Globus pallidus (tissue), 1 donor: ENCODE results near the gene TTC16.
"Not testable (repeated sequence)": the region's sequence is repeated elsewhere in the genome, so short reads cannot be mapped to it uniquely, and the experiment has no call there.

ENCODE experiments used
- DNase-seq: peaks from one replicate; pipeline ENCODE4 v3.0.0-alpha.2; 2015; ENCODE audit warnings: low spot score

The TTC16 gene

GRCh38 chr9:127744398-127745110, 28.7 kb downstream of the TTC16 start:
- DNase-seq: no peak

- no peak for DNase-seq
These were observed 31.2 kb downstream of the TTC16 start for GRCh38 chr9:127746959-127747569.

DNA sequence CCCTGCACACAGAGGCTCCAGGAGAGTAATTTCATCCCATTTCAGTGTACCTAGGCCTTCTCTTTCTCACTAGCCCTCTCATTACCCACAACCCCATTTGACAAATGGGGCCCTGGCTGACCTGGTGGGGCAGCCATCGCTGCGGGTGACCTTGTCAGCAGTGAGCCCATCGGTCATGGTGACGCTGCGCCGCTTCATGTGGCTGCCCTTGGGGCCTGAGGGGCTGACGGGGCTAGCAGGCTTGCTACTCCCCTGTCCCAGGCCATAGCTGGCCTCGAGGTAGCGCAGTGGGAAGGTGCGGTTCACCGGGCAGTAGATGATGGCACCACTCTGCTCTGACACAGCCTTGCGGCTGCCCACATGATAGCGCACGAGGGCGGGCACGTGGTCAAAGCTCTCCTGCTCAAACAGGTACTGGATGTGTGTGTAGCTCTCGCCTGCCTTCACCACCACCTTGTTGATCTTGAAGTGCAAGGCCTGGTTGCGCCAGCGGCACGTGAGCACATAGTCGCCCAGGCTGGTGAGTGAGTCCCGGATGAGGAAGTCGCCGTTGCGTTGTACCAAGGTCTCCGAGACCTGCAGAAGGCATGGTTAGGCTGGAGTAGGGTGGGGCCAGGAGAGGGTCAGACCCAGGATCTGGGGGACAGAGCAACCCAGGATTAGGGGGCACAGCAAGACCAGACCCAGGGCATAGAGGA, 33.4 kb downstream of the TTC16 start:
- DNase-seq: no peak

GRCh38 chr9:127751269-127752054, 35.6 kb downstream of the TTC16 start:
- DNase-seq: no peak

- DNase-seq: no peak
These were observed 37.3 kb downstream of the TTC16 start for GRCh38 chr9:127753148-127753547.

GRCh38 chr9:127753622-127754021, 37.7 kb downstream of the TTC16 start:
- no peak for DNase-seq

DNA sequence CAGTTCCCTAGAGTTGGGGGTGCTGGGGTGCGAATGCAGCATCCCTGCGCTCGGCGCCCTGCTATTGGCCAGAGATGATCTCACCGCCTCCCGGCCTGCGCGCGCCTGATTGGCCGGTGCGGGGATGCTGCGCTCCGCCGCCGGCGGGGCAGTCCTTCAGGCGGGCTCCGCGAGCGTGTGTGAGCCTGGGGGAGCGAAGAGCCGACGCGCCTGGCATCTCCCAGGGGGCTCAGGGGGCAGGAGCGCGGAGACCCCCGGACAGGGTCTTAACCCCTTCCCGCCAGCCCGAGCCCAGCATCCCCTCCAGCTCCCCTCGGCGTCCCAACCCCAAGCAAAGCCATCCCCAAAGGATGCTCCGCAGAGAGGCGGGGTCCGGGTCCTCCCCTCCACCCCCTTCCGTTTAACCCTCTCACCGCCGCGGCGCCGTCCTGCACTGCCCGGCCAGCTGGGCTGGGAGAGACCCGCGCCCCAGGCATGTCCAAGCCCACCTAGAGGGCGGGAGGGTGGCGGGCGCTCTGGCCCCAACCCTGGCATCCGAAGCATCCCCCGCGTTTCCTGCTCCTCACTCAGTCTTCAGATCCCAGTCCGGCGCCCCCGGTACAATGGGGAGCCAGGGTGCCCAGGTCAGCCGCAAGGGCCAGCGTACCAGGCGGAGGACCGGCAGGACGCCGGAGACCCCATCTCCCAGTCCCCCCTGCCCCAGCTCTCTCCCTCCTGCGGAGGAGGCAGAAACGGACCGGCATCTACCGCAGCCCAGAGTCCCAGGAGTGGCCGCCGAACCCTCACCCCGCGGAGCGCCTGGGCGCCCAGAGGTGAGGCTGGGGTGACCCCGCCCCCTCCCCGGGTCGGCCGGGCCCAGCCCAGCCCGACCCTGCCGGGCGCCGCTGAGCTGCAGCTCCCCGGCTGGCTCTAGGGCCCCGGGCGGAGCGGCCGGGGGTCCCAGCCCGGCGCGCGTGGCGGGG, 38.5 kb downstream of the TTC16 start:
- DNase-seq: no peak

- DNase-seq: no peak
These were observed 39.5 kb downstream of the TTC16 start for GRCh38 chr9:127755061-127756060.

- no peak for DNase-seq
These were observed 40.4 kb downstream of the TTC16 start for GRCh38 chr9:127756233-127756632.

- not testable (repeated sequence) for DNase-seq
These were observed 40.9 kb downstream of the TTC16 start for GRCh38 chr9:127756776-127757175.

DNA sequence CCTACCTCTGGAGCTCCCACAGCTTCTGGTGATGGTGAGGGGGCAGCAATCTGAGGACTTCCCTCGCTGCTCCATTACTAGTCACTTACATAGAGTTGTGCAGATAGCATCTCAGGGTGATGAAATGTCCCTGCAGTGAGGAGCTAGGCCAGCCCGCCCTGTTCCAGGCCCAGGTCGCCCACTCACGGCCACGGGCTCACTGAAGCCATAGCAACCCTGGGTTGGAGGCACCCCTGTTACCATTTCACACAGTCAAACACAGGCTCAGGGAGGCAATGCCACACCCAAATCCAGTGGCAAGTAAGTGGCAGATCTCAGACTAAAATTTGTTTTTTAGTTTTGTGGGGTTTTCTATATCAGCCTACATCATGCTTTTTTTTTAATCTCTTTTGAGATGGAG, 43.0 kb downstream of the TTC16 start:
- DNase-seq: no peak

- no peak for DNase-seq
These were observed 45.2 kb downstream of the TTC16 start for GRCh38 chr9:127761061-127761460.

GRCh38 chr9:127761491-127761956, 45.6 kb downstream of the TTC16 start:
- no peak for DNase-seq

DNA sequence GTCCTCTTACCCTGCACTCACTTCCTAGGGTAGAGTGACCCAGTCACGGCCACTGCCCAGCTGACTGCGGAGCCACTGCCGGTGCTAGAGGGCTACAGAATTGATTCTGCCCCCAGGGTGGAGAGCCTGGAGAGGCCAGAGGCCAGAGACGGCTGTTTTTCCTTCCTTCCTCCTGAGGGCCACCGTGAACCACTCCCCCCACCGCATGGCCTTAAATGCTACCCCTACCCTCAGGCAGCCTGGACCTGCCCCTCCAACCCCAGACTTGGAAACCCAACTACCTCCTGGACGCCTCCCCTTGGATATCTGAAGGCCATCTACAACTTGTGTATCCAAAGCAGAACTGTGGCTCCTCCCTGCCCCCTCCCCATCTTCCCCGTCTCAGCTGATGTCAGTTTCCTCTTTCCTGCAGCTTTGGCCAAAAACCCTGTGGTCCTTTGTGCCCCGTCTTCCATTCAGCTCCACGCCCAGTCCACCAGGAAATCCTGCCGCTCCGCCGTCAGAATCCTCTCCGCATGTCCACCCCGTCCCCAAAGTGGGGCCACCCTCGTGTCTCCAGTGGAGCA, 46.3 kb downstream of the TTC16 start:
- DNase-seq: no peak

- DNase-seq: no peak
These were observed 48.1 kb downstream of the TTC16 start for GRCh38 chr9:127763918-127764384.

- DNase-seq: no peak
These were observed 49.5 kb downstream of the TTC16 start for GRCh38 chr9:127765418-127765817.

- DNase-seq: no peak
These were observed 51.5 kb downstream of the TTC16 start for GRCh38 chr9:127767410-127767809.

- no peak for DNase-seq
These were observed 52.0 kb downstream of the TTC16 start for GRCh38 chr9:127767909-127768331.

DNA sequence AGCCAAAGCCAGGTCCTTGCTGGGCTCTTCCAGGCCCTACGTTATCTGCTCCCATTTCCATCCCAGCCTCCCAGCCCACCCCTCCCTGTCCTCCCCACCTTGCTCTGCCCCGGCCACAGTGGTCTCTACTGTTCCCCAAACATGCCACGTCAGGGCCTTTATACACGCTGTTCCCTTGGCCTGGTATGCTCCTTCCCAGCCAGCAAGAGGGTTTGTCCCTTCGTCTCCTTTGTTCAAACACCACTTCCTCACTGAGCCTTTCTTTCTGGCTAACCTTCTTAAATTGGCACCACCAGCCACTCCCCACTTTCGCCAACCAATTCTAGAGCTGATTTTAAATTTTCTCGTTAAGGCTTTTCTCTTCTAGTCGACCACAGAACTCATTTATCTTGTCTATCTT, 52.8 kb downstream of the TTC16 start:
- DNase-seq: no peak
